ENCODE data around the gene BRI3.

The BRI3 gene

GRCh38 chr7:98323597-98324322 lies 42.3 kb downstream of the BRI3 start:
- WGBS, 2 experiments = 58 to 69% methylated on average over 28 of the region's 28 CpGs
- no peaks in the 10 kb centered on the region for H3K9me3 ChIP-seq (ENCODE audit: control insufficient read depth, low read length)

GRCh38 chr7:98324782-98325181 lies 43.3 kb downstream of the BRI3 start:
- H3K9me3 ChIP-seq (ENCODE audit: control insufficient read depth, low read length) = no peaks in the 10 kb centered on the region
- peaks cover 18% of the 10 kb centered on the region for H3K4me1 ChIP-seq (ENCODE audit: control insufficient read depth, insufficient read depth, low read length)
- WGBS, 2 experiments = 94 to 96% methylated on average over 6 of the region's 6 CpGs
- no peaks in the 10 kb centered on the region for H3K27me3 ChIP-seq (ENCODE audit: control insufficient read depth, insufficient read depth, low read length, poor library complexity, severe bottlenecking)
- H3K36me3 ChIP-seq (ENCODE audit: control insufficient read depth, insufficient read depth, low read length) = no peaks in the 10 kb centered on the region
- no peak overlapping the region for H3K27ac ChIP-seq (ENCODE audit: insufficient read depth, low read depth, low read length, poor library complexity, severe bottlenecking)
- H3K4me3 ChIP-seq (ENCODE audit: insufficient read depth, low read depth, low read length) = no peak overlapping the region

More at GRCh38 chr7:98323597-98324322, 42.3 kb downstream of the BRI3 start:
- H3K27me3 ChIP-seq (ENCODE audit: control insufficient read depth, insufficient read depth, low read length, poor library complexity, severe bottlenecking) = no peaks in the 10 kb centered on the region
- H3K4me1 ChIP-seq (ENCODE audit: control insufficient read depth, insufficient read depth, low read length) = peaks cover 9% of the 10 kb centered on the region
- H3K36me3 ChIP-seq (ENCODE audit: control insufficient read depth, insufficient read depth, low read length) = no peaks in the 10 kb centered on the region
- H3K4me3 ChIP-seq (ENCODE audit: insufficient read depth, low read depth, low read length) = no peak overlapping the region
- H3K27ac ChIP-seq (ENCODE audit: insufficient read depth, low read depth, low read length, poor library complexity, severe bottlenecking) = no peak overlapping the region

GRCh38 chr7:98329100-98329790 lies 47.8 kb downstream of the BRI3 start:
- no peaks in the 10 kb centered on the region for H3K9me3 ChIP-seq (ENCODE audit: control insufficient read depth, low read length)
- H3K4me1 ChIP-seq (ENCODE audit: control insufficient read depth, insufficient read depth, low read length) = peaks cover 12% of the 10 kb centered on the region
- peak overlapping the region; percentile 53 for H3K27ac ChIP-seq (ENCODE audit: insufficient read depth, low read depth, low read length, poor library complexity, severe bottlenecking)
- no peaks in the 10 kb centered on the region for H3K36me3 ChIP-seq (ENCODE audit: control insufficient read depth, insufficient read depth, low read length)
- H3K27me3 ChIP-seq (ENCODE audit: control insufficient read depth, insufficient read depth, low read length, poor library complexity, severe bottlenecking) = no peaks in the 10 kb centered on the region
- WGBS, 2 experiments = 93 to 95% methylated on average over 14 of the region's 14 CpGs
- H3K4me3 ChIP-seq (ENCODE audit: insufficient read depth, low read depth, low read length) = no peak overlapping the region

GRCh38 chr7:98329791-98330373 lies 48.4 kb downstream of the BRI3 start:
- Histone ChIP-seq H3K36me3 (ENCODE audit: control insufficient read depth, insufficient read depth, low read length) (no peaks in the 10 kb centered on the region), H3K4me1 (ENCODE audit: control insufficient read depth, insufficient read depth, low read length) (peaks cover 11% of the 10 kb centered on the region), H3K4me3 (ENCODE audit: insufficient read depth, low read depth, low read length) (no peak overlapping the region), H3K27ac (ENCODE audit: insufficient read depth, low read depth, low read length, poor library complexity, severe bottlenecking) (peak overlapping the region; percentile 53), H3K9me3 (ENCODE audit: control insufficient read depth, low read length) (no peaks in the 10 kb centered on the region), H3K27me3 (ENCODE audit: control insufficient read depth, insufficient read depth, low read length, poor library complexity, severe bottlenecking) (no peaks in the 10 kb centered on the region)
- 90% methylated on average over 9 of the region's 9 CpGs for WGBS, 2 experiments

GRCh38 chr7:98330926-98331529 lies 49.5 kb downstream of the BRI3 start:
- no peaks in the 10 kb centered on the region for H3K36me3 ChIP-seq (ENCODE audit: control insufficient read depth, insufficient read depth, low read length)
- 93 to 96% methylated on average over 5 of the region's 5 CpGs for WGBS, 2 experiments
- H3K27ac ChIP-seq (ENCODE audit: insufficient read depth, low read depth, low read length, poor library complexity, severe bottlenecking) = no peak overlapping the region
- no peaks in the 10 kb centered on the region for H3K27me3 ChIP-seq (ENCODE audit: control insufficient read depth, insufficient read depth, low read length, poor library complexity, severe bottlenecking)
- H3K9me3 ChIP-seq (ENCODE audit: control insufficient read depth, low read length) = no peaks in the 10 kb centered on the region
- H3K4me3 ChIP-seq (ENCODE audit: insufficient read depth, low read depth, low read length) = no peak overlapping the region
- H3K4me1 ChIP-seq (ENCODE audit: control insufficient read depth, insufficient read depth, low read length) = peaks cover 11% of the 10 kb centered on the region

DNA sequence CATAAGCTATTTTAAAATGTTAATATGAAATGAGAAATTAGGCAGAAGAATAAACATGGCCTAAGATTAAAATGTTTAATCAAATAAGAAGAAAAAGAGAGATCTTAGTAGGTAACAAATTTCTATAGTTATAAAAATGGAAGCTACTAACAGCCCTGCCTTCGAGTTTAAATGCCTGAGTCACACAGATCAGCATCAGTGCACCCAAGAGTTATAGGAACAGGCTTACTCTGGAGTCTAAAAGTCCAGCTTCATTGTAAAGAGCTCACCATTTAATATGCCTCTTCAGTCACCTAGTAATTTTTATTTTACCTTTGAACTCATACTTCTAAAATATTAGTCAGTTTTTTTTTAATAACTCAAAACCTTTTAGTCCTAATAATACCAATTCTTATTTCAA lies 52.6 kb downstream of the BRI3 start:
- Histone ChIP-seq H3K4me1 (ENCODE audit: control insufficient read depth, insufficient read depth, low read length) (peaks cover 9% of the 10 kb centered on the region), H3K4me3 (ENCODE audit: insufficient read depth, low read depth, low read length) (no peak overlapping the region), H3K27ac (ENCODE audit: insufficient read depth, low read depth, low read length, poor library complexity, severe bottlenecking) (no peak overlapping the region), H3K9me3 (ENCODE audit: control insufficient read depth, low read length) (no peaks in the 10 kb centered on the region), H3K27me3 (ENCODE audit: control insufficient read depth, insufficient read depth, low read length, poor library complexity, severe bottlenecking) (no peaks in the 10 kb centered on the region), H3K36me3 (ENCODE audit: control insufficient read depth, insufficient read depth, low read length) (no peaks in the 10 kb centered on the region)
- 93 to 97% methylated on average over 1 of the region's 1 CpG for WGBS, 2 experiments

GRCh38 chr7:98335411-98335977 lies 54.0 kb downstream of the BRI3 start:
- Histone ChIP-seq H3K27me3 (ENCODE audit: control insufficient read depth, insufficient read depth, low read length, poor library complexity, severe bottlenecking) (no peaks in the 10 kb centered on the region), H3K4me1 (ENCODE audit: control insufficient read depth, insufficient read depth, low read length) (no peaks in the 10 kb centered on the region), H3K36me3 (ENCODE audit: control insufficient read depth, insufficient read depth, low read length) (no peaks in the 10 kb centered on the region), H3K27ac (ENCODE audit: insufficient read depth, low read depth, low read length, poor library complexity, severe bottlenecking) (no peak overlapping the region), H3K9me3 (ENCODE audit: control insufficient read depth, low read length) (no peaks in the 10 kb centered on the region), H3K4me3 (ENCODE audit: insufficient read depth, low read depth, low read length) (no peak overlapping the region)
- 94 to 95% methylated on average over 7 to 8 of the region's 8 CpGs for WGBS, 2 experiments

DNA sequence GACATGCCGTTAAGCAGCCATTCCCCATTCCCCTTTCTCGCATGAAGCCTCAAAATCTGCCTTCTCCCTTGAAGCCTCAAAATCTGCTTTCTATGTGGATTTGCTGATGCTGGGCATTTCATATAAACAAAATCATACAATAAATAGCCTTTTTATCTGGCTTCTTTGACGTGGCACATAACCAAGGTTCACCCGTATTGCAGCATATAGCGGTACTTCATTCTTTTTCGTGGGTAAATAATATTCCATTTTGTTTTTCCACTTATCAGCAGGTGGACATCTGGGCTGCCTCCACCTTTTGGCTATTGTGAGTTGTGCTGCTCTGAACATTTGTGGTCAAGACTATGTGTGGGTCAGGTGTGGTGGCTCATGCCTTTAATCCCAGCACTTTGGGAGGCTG lies 57.0 kb downstream of the BRI3 start:
- H3K27me3 ChIP-seq (ENCODE audit: control insufficient read depth, insufficient read depth, low read length, poor library complexity, severe bottlenecking) = no peaks in the 10 kb centered on the region
- no peaks in the 10 kb centered on the region for H3K4me1 ChIP-seq (ENCODE audit: control insufficient read depth, insufficient read depth, low read length)
- H3K9me3 ChIP-seq (ENCODE audit: control insufficient read depth, low read length) = no peaks in the 10 kb centered on the region
- H3K4me3 ChIP-seq (ENCODE audit: insufficient read depth, low read depth, low read length) = no peak overlapping the region
- H3K36me3 ChIP-seq (ENCODE audit: control insufficient read depth, insufficient read depth, low read length) = no peaks in the 10 kb centered on the region
- WGBS, 2 experiments = 94 to 98% methylated on average over 5 to 6 of the region's 6 CpGs
- H3K27ac ChIP-seq (ENCODE audit: insufficient read depth, low read depth, low read length, poor library complexity, severe bottlenecking) = no peak overlapping the region

GRCh38 chr7:98339043-98339442 lies 57.6 kb downstream of the BRI3 start:
- H3K4me3 ChIP-seq (ENCODE audit: insufficient read depth, low read depth, low read length) = no peak overlapping the region
- H3K9me3 ChIP-seq (ENCODE audit: control insufficient read depth, low read length) = no peaks in the 10 kb centered on the region
- no peaks in the 10 kb centered on the region for H3K4me1 ChIP-seq (ENCODE audit: control insufficient read depth, insufficient read depth, low read length)
- WGBS, 2 experiments = 90 to 95% methylated on average over 3 of the region's 3 CpGs
- no peaks in the 10 kb centered on the region for H3K27me3 ChIP-seq (ENCODE audit: control insufficient read depth, insufficient read depth, low read length, poor library complexity, severe bottlenecking)
- no peaks in the 10 kb centered on the region for H3K36me3 ChIP-seq (ENCODE audit: control insufficient read depth, insufficient read depth, low read length)
- H3K27ac ChIP-seq (ENCODE audit: insufficient read depth, low read depth, low read length, poor library complexity, severe bottlenecking) = no peak overlapping the region

DNA sequence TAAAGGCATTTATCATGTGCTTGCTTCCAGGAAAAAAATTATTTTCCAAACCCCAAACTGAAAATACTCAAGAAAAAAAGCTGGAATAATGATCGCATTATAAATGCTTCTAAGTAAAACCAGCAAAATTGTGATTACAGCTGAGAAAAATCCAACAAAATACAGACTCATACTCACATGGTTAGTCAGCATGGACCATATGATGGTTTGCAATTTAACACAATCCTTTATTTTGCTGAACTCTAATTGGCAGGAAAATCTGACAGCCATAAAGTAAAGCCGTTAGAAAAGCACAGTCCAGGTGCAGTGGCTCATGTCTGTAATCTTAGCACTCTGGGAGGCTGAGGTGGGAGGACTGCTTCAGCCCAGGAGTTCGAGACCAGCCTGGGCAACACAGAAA lies 59.6 kb downstream of the BRI3 start:
- Histone ChIP-seq H3K27me3 (ENCODE audit: control insufficient read depth, insufficient read depth, low read length, poor library complexity, severe bottlenecking) (no peaks in the 10 kb centered on the region), H3K9me3 (ENCODE audit: control insufficient read depth, low read length) (no peaks in the 10 kb centered on the region), H3K4me3 (ENCODE audit: insufficient read depth, low read depth, low read length) (no peak overlapping the region), H3K4me1 (ENCODE audit: control insufficient read depth, insufficient read depth, low read length) (no peaks in the 10 kb centered on the region), H3K36me3 (ENCODE audit: control insufficient read depth, insufficient read depth, low read length) (no peaks in the 10 kb centered on the region), H3K27ac (ENCODE audit: insufficient read depth, low read depth, low read length, poor library complexity, severe bottlenecking) (no peak overlapping the region)
- WGBS, 2 experiments = 91 to 92% methylated on average over 2 to 3 of the region's 3 CpGs
